Bronchial epithelial cell (primary cell): Measurements from ENCODE around the gene SPATA24. TPM values are rescaled to one million over a fixed set of nuclear protein-coding genes. Genes with fewer than 3 reads are reported as not detected.

Experiments used
- DNase-seq: peaks from one replicate; pipeline ENCODE4 v3.0.0-alpha.2; 2010; ENCODE audit warnings: low read depth
- FAIRE-seq: peaks from 2 replicates; lab custom pipeline; 2011; peaks lifted over from hg19 to GRCh38; lab: Jason Lieb, UNC
- H3K27me3 ChIP-seq: 2 replicates; pipeline ENCODE4 v1.5.1; 2011; ENCODE audit warnings: low read length; ENCODE audit not compliant: control insufficient read depth, insufficient read depth
- H3K36me3 ChIP-seq: 2 replicates; pipeline ENCODE4 v1.5.1; 2011; ENCODE audit warnings: low read length; ENCODE audit not compliant: control insufficient read depth, insufficient read depth
- H3K4me3 ChIP-seq: 2 replicates; pipeline ENCODE4 v1.5.1; 2011; ENCODE audit warnings: mild to moderate bottlenecking, low read depth, low read length, control low read depth
- CTCF ChIP-seq: IDR thresholded peaks from 2 replicates; pipeline ENCODE4 v1.5.1; 2011; ENCODE audit warnings: mild to moderate bottlenecking, moderate library complexity, low read length, control low read depth, inconsistent platforms; ENCODE audit not compliant: insufficient read depth, severe bottlenecking
- total RNA-seq: library from RNA; depleted of rRNA; stranded (reverse); fragments of >200 nt; gene quantifications from 2 replicates; pipeline ENCODE4 v1.2.1, GENCODE V29; 2014

Gene SPATA24
- total RNA-seq, 1 donor from 2014 or later, result 6.1 TPM

GRCh38 chr5:139383993-139384590, 19.8 kb downstream of the SPATA24 start:
- FAIRE-seq (no peak), DNase-seq (no peak)
- no peak for TF ChIP-seq CTCF

GRCh38 chr5:139383275-139383992, 20.5 kb downstream of the SPATA24 start, which contains the start of gene SLC23A1:
SLC23A1 (minus strand) TSS chr5:139383297; CDS start chr5:139383253, 44 bp downstream.
- no peaks in the 10 kb centered on the region for H3K27me3 ChIP-seq
- FAIRE-seq, result peak; percentile 28
- no peaks in the 10 kb centered on the region for H3K36me3 ChIP-seq
- DNase-seq, result no peak
- H3K4me3 ChIP-seq, result no peak within 1 kb of the TSS
- TF ChIP-seq CTCF, result no peak

More at GRCh38 chr5:139383993-139384590, 19.8 kb downstream of the SPATA24 start:
- H3K4me3 ChIP-seq, result no peak overlapping the region
- H3K36me3 ChIP-seq, result no peaks in the 10 kb centered on the region
- H3K27me3 ChIP-seq, result no peaks in the 10 kb centered on the region

- no peak for FAIRE-seq
- Histone ChIP-seq H3K36me3 (no peaks in the 10 kb centered on the region), H3K27me3 (no peaks in the 10 kb centered on the region), H3K4me3 (no peak overlapping the region)
- DNase-seq, result no peak
- no peak for TF ChIP-seq CTCF
These were observed 21.1 kb downstream of the SPATA24 start for GRCh38 chr5:139382807-139383206.

- DNase-seq (no peak), FAIRE-seq (no peak)
- TF ChIP-seq CTCF, result no peak
- no peaks in the 10 kb centered on the region for H3K27me3 ChIP-seq
- no peaks in the 10 kb centered on the region for H3K36me3 ChIP-seq
- no peak overlapping the region for H3K4me3 ChIP-seq
These were observed 21.8 kb downstream of the SPATA24 start for GRCh38 chr5:139381837-139382761.

GRCh38 chr5:139379626-139380449, 24.1 kb downstream of the SPATA24 start:
- DNase-seq (no peak), FAIRE-seq (no peak)
- TF ChIP-seq CTCF, result no peak
- H3K27me3 ChIP-seq, result no peaks in the 10 kb centered on the region
- no peaks in the 10 kb centered on the region for H3K36me3 ChIP-seq
- no peak overlapping the region for H3K4me3 ChIP-seq
